Stimulated activated CD8-positive, alpha-beta memory T cell treated with anti-CD3 and anti-CD28 coated beads, Interleukin-12 subunit alpha, Interleukin-12 subunit beta, amount 100 ng/mL, for 4 hours (primary cell): ENCODE results near the gene PRAF2.
A peak's percentile ranks its signal among the peaks of the same experiment; 100 is the strongest.

Experiments used
- DNase-seq: peaks from one replicate; pipeline ENCODE4 v3.0.0-alpha.2; 2020; ENCODE audit warnings: low read depth

Gene PRAF2

DNA sequence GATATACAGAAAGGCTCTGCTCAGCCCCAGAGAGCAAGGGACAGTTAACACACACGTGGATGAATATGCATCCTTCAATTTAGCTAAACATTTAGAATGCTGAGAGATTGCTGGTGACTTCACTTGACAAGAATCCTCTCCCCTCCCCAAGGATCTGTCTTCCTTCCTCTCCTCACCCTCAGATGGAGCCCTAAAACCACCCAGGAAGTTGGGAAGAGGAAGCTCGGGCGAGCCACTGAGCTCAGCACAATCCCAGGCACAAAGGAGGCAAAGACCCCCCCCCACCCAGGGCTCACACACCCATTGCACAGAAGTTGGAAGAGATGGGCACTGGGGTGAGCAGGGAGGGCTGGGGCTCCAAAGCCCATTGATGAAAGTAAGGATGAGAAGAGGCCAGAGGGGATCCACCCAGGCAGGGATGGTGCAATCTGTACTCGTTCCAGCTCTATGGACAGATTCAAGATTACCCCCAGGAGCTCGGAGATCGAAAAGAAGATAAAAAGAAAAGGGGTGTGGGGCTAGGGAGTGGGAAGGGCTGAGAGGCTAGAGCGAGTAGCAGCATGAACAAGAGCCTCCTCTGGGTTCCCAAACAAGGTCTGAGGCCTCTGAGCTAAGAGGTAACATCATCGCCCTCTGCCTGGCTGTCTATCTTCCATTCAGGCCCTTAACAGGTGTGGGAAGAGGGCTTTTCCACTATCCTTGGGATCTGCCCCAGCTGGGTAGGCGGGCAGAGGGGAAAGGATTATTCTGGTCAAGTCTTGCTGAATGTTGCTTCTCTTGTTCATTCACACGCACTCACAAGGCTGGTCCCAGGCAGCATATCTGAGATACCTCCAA lies 31.8 kb downstream of the PRAF2 start:
- DNase-seq, result no peak

DNA sequence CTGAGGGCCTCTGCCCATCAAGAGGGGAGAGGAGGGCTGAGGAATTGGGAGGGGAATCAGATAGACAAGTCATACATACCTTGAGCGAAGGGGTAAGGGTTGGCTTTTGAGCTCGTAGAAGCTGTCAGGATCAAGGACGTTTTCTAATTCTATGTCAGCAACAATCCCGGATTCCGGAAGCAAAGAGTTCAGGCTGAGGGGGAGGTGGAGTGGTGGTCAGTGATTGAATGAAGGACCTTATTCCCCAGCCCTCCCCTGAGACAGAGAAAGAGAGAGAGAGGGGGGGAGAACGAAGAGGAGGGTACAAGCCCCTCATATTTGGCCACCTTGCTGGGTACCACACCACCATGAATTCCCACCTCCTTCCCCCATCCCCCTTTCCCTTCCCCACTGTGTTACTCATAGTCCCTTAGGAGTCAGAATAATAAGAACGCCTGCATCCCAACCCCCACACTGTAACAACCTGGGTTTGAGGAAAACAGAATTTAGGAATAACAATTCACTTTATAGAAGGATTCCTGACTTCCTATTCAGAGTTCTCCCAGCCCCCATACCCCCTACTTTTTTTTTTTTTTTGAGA lies 33.3 kb downstream of the PRAF2 start:
- no peak for DNase-seq

- peak; percentile 15 for DNase-seq
These were observed 34.0 kb downstream of the PRAF2 start for GRCh38 chrX:49039598-49040375.

DNA sequence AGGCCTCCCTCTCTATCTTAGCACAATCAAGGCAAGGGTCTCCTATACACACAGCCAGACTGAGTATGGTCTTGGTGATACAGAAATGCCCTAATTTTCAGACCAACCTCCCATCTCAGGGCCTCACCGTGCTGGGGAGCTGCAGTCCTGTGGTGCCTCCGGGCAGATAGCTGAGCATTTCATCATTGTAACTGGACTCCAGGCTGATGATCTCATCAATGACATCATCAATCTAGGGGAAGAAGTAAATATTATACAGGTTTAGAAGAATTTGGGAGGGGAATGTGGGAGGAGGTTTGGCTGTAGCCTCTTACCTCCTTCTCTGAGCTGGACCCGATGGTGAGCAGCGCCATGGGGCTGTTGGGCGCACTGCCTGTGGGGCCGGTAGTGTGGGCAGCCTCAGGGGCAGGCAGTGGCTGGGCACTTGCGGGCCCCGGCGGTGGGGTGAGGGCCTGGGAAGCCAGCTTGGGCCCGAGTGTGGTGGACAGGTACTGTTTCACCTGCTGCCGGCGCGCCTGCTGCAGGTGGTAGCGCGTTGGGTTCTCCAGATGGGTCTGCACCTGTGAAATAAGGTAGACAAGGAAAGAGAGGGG lies 35.8 kb downstream of the PRAF2 start:
- no peak for DNase-seq

GRCh38 chrX:49030283-49030682 lies 43.5 kb downstream of the PRAF2 start:
- DNase-seq, result no peak

DNA sequence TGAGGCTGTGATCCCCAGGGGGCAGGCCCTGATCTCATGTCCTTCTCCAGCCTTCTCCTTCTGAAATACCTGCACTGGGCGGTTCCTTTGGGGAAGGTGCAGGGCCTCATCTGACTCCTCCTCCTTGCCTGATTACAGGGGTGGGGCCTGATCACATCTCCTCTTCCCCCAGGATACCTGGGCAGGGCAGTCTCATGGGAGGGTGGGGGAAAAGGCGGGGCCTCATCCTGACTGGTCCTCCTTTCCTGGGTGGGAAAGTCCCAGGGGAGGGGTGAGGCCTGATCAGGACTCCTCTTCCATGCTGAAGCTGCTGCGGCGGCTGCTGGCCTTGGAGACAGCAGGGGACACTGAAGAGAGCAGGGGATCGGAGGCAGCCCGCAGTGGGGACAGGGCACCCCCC lies 43.9 kb downstream of the PRAF2 start:
- DNase-seq, result no peak
